ENCODE results near the gene RERG. TPM values are rescaled to one million over a fixed set of nuclear protein-coding genes. Genes with fewer than 3 reads are reported as not detected.
A peak's percentile ranks its signal among the peaks of the same experiment; 100 is the strongest.

RERG gene
- total RNA-seq, 2 donors from 2014 or later, result 0.84 to 5.3 TPM

DNA sequence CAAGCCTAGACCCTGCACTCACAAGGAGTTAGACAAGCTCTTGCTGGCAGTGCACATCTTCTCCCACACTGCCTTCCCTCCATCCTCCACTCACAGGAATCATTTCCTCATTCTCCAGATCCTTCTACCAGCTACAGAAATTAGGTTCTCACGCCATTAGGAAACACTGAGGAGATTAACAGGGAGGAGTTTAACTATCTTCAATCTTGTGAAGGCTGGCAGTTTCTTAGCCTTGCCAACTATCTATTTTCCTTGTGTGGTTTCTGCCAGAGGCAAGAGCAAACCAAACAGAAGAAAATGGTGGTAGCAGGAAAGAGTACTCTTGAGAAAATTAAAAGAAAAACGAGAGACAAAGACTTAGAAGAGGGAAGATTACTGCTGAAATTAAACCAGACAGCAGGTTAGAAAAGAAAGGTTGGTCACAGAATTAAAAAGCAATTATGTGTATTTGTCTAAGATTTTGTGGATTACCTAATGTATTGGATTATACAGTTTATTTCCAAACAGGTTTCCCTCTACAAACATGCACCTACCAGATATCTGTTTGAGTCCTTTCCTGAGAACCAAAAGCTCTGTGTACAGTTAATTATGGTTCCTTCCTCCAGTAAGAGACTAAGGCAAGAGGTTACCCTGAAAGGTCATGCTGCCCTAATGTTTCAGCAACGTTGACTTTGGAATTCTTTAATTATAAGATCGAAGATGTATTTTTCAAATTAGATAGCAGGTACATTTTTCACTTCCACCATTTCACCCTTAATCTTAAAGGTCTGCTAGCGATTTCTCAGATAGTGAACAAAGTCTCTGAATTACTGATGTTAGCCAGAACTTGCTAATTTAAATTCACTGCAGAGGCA lies 5.0 kb downstream of the RERG start:
- no peak for DNase-seq
- no peak for TF ChIP-seq CTCF (IDR thresholded peaks at IDR 0.05)
- Histone ChIP-seq H3K27me3 (no peaks in the 10 kb centered on the region), H3K27ac (no peak overlapping the region), H3K4me3 (no peak overlapping the region), H3K36me3 (no peaks in the 10 kb centered on the region), H3K4me1 (no peaks in the 10 kb centered on the region), H3K9ac (ENCODE audit: low read depth in 2 of 2, low read length in 2 of 2) (no peak overlapping the region), H3K9me3 (no peaks in the 10 kb centered on the region)
- intact Hi-C loops (cut with DNase I), result no loop called here

DNA sequence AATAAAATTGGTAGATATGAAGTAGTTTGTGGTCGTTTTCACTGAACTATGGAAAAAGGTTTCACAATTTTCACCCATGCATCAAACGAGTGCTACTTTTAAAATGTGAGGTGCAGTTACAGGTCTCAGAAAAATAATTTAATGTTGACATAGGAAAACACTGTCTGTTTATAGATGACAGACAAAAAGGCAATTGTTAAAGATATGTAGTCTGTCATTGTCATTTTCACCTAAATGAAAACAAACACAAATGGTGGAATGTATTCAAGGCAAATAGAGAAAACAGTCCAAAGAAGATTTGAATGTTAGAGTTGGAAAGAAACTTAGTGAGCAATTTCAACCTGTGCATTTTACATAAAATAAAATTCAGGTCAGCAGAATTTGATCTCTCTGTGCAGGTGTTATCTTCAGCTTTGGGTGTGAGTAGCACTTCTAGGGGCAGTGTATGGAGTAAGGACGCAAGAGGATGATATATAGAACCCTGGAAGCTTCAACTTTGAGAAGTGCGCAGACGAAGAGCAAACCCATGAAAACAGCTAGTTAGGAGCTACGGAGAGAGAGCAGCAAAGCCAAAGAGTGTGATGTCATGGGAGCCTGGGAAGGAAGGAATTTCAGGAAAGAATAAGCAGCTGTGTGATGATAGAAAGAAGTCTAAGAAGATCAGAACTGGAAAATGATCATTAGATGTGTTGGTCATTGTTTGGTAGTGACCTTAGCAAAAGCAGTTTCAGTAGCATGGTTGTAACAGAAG lies 6.2 kb downstream of the RERG start:
- no peak for DNase-seq
- H3K36me3 ChIP-seq, result no peaks in the 10 kb centered on the region
- H3K4me1 ChIP-seq, result no peaks in the 10 kb centered on the region
- H3K9ac ChIP-seq (ENCODE audit: low read depth in 2 of 2, low read length in 2 of 2), result no peak overlapping the region
- intact Hi-C loops (cut with DNase I), result no loop called here
- no peak overlapping the region for H3K4me3 ChIP-seq
- no peak for TF ChIP-seq CTCF (IDR thresholded peaks at IDR 0.05)
- no peak overlapping the region for H3K27ac ChIP-seq
- H3K9me3 ChIP-seq, result no peaks in the 10 kb centered on the region
- no peaks in the 10 kb centered on the region for H3K27me3 ChIP-seq

DNA sequence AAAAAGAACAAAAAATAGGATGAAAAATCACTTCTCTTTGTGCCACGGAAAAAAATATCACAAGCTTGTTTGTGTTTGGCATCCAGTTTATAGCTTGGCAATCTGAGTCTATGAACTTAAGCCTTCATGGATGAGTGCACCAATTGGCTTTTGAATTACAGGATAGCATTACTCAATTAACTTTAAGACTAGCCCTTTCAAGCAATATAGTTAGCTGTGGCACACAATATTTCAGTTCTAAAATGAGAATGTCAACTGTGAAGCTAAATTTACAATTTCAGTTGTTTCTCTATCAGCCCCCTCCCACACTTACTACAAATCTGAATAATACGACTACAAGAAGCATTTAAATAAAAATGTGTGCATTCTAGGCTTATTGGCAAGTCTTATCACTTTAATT lies 8.3 kb downstream of the RERG start:
- H3K27ac ChIP-seq, result no peak overlapping the region

DNA sequence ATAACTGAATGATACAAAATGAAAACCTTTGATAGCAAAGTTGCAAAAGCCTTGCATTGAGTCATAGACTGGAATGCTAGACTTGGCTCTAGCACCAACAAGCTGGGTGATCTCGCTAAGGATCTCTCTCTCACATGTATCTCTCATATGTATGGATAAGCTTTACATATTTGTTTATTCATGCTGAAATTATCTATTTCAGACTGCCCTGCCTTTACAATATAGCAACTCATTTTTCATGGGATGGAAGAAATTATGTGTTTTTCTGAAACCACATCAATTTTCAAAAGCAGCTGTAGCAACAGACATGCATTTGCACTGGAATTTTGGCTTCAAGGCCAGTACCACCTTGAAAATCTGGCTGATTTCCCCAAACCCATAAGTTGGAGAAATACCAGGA lies 11.4 kb downstream of the RERG start:
- H3K4me3 ChIP-seq, result no peak overlapping the region
- no peak for TF ChIP-seq CTCF (IDR thresholded peaks at IDR 0.05)
- H3K9me3 ChIP-seq, result no peaks in the 10 kb centered on the region
- H3K27me3 ChIP-seq, result no peaks in the 10 kb centered on the region
- H3K27ac ChIP-seq, result peak overlapping the region; percentile 1
- no peaks in the 10 kb centered on the region for H3K4me1 ChIP-seq
- intact Hi-C loops (cut with DNase I), result no loop called here
- H3K36me3 ChIP-seq, result no peaks in the 10 kb centered on the region
- DNase-seq, result no peak
- H3K9ac ChIP-seq (ENCODE audit: low read depth in 2 of 2, low read length in 2 of 2), result no peak overlapping the region

More for the DNA sequence above, 8.3 kb downstream of the RERG start:
- no peaks in the 10 kb centered on the region for H3K36me3 ChIP-seq
- H3K4me1 ChIP-seq, result no peaks in the 10 kb centered on the region
- intact Hi-C loops (cut with DNase I), result no loop called here
- no peak overlapping the region for H3K4me3 ChIP-seq
- DNase-seq, result no peak
- no peaks in the 10 kb centered on the region for H3K27me3 ChIP-seq
- no peaks in the 10 kb centered on the region for H3K9me3 ChIP-seq
- TF ChIP-seq CTCF (IDR thresholded peaks at IDR 0.05), result no peak
- no peak overlapping the region for H3K9ac ChIP-seq (ENCODE audit: low read depth in 2 of 2, low read length in 2 of 2)

DNA sequence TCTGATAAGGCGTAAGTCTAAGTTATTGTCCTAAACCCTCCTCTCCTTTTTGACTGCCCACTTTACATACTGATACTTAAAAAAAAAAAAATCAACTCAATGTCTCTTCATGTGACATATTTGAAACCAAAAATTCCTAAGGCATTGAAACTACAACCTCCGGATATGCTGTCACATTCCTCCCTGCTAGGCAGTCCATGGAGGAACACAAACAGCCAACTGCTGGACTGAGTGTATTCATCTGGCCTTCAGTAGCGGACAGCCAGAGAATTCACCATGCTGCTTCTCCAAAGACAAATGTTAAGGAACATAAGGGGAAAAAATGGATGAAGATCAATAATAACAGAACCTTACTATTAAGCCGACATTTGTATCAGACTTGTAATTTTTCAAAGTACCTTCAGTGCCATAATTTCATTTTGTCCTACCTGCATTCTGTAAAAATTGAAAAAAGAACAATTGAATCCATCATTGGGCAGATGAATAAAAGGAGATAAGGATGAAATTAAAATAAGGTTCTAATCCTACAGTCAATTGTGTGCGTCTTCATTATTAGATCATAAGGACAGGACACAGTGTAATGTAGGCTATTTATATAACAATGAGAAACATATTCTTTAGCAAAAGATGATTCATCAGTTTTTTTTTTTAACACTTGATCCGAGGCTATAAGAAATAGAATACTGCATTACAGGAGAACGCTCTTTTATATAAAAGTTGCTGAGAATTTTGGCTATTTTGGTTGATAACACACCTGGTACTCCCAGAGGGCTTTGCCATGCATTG lies 12.2 kb downstream of the RERG start:
- no peak for DNase-seq
- no peak for TF ChIP-seq CTCF (IDR thresholded peaks at IDR 0.05)
- Histone ChIP-seq H3K9ac (ENCODE audit: low read depth in 2 of 2, low read length in 2 of 2) (no peak overlapping the region), H3K36me3 (no peaks in the 10 kb centered on the region), H3K27ac (peak overlapping the region; percentile 1), H3K4me1 (no peaks in the 10 kb centered on the region), H3K9me3 (no peaks in the 10 kb centered on the region), H3K4me3 (no peak overlapping the region), H3K27me3 (no peaks in the 10 kb centered on the region)
- intact Hi-C loops (cut with DNase I), result no loop called here
